HL-60 (cell line): ENCODE data around the gene CCDC192.

ENCODE experiments used
- DNase-seq, 2 experiments: peaks; one replicate each; pipeline ENCODE4 v3.0.0-alpha.2; 2010 to 2020; ENCODE audit warnings: low read depth in 1 of 2, low spot score in 1 of 2
- H3K27ac ChIP-seq: fragments of 250-450 bp; sonication (Bioruptor Pico); replicated peaks from 2 replicates; pipeline ENCODE4 v1.5.1; 2020; ENCODE audit warnings: mild to moderate bottlenecking, moderate library complexity
- H3K27me3 ChIP-seq: fragments of 250-450 bp; sonication (Bioruptor Pico); 2 replicates; pipeline ENCODE4 v1.5.1; 2021; ENCODE audit warnings: mild to moderate bottlenecking, moderate library complexity; ENCODE audit not compliant: insufficient read depth, poor library complexity, severe bottlenecking
- H3K4me3 ChIP-seq: replicated peaks from 2 replicates; pipeline ENCODE4 v1.5.1; 2011; ENCODE audit warnings: mild to moderate bottlenecking, control low read depth, low read length; ENCODE audit not compliant: insufficient read depth
- CTCF ChIP-seq: IDR thresholded peaks from one replicate; pipeline ENCODE4 v1.5.1; 2011; ENCODE audit warnings: low read length, control low read depth, inconsistent platforms; ENCODE audit not compliant: insufficient read depth
- GABPA ChIP-seq: IDR thresholded peaks from 2 replicates; pipeline ENCODE4 v1.6.1; 2012; ENCODE audit warnings: low read depth
- POLR2AphosphoS5 ChIP-seq: IDR thresholded peaks from 2 replicates; pipeline ENCODE4 v1.6.1; 2012; ENCODE audit warnings: low read depth
- REST ChIP-seq: IDR thresholded peaks from 2 replicates; pipeline ENCODE4 v1.6.1; 2012; ENCODE audit warnings: low read depth; ENCODE audit not compliant: insufficient replicate concordance
- SPI1 ChIP-seq: IDR thresholded peaks from 2 replicates; pipeline ENCODE4 v1.6.1; 2012; ENCODE audit warnings: low read depth, mild to moderate bottlenecking, borderline replicate concordance

Gene CCDC192

GRCh38 chr5:127848098-127848497, 144.9 kb downstream of the CCDC192 start:
- TF ChIP-seq REST, result no peak
- Histone ChIP-seq H3K4me3 (no peak overlapping the region), H3K27ac (no peak overlapping the region), H3K27me3 (no peaks in the 10 kb centered on the region)
- DNase-seq, result no peak

GRCh38 chr5:127849408-127849807, 146.2 kb downstream of the CCDC192 start:
- H3K27me3 ChIP-seq, result no peaks in the 10 kb centered on the region
- no peak overlapping the region for H3K27ac ChIP-seq
- DNase-seq, result no peak
- TF ChIP-seq GABPA (no peak), CTCF (no peak)
- no peak overlapping the region for H3K4me3 ChIP-seq

GRCh38 chr5:127849891-127850290, 146.7 kb downstream of the CCDC192 start:
- Histone ChIP-seq H3K27ac (no peak overlapping the region), H3K27me3 (no peaks in the 10 kb centered on the region), H3K4me3 (no peak overlapping the region)
- TF ChIP-seq GABPA, result no peak
- no peak for TF ChIP-seq REST
- no peak for DNase-seq

- no peak overlapping the region for H3K27ac ChIP-seq
- H3K27me3 ChIP-seq, result no peaks in the 10 kb centered on the region
- TF ChIP-seq CTCF, result no peak
- no peak for TF ChIP-seq GABPA
- TF ChIP-seq POLR2AphosphoS5, result no peak
- no peak for TF ChIP-seq SPI1
- no peak for TF ChIP-seq REST
- no peak overlapping the region for H3K4me3 ChIP-seq
- DNase-seq, result no peak
Observed at GRCh38 chr5:127851964-127852363, 148.8 kb downstream of the CCDC192 start.
